SU-DHL-6 (cell line): ENCODE data around the gene FNDC7.

Experiments
- H2AFZ ChIP-seq: fragments of 200-600 bp; sonication (generic); 2 replicates; pipeline ENCODE4 v1.6.1; 2014; ENCODE audit warnings: low read depth, mild to moderate bottlenecking, moderate library complexity, mixed read lengths, antibody characterized with exemption, low read length; ENCODE audit not compliant: severe bottlenecking
- H3F3A ChIP-seq: fragments of 200-600 bp; shearing (Covaris generic); 2 replicates; pipeline ENCODE4 v1.6.0; 2016; ENCODE audit warnings: antibody characterized with exemption, mild to moderate bottlenecking; ENCODE audit not compliant: insufficient read depth
- H3K27ac ChIP-seq: fragments of 200-600 bp; sonication (generic); 2 replicates; pipeline ENCODE4 v1.5.1; 2016; ENCODE audit warnings: low read depth, mild to moderate bottlenecking, low read length, moderate library complexity, mixed read lengths
- H3K27me3 ChIP-seq: fragments of 200-600 bp; sonication (generic), shearing (Covaris generic); 2 replicates; pipeline ENCODE4 v1.6.0; 2014; ENCODE audit warnings: mild to moderate bottlenecking, low read length
- H3K36me3 ChIP-seq: fragments of 200-600 bp; sonication (generic); 2 replicates; pipeline ENCODE4 v1.6.1; 2014; ENCODE audit warnings: mild to moderate bottlenecking, low read length, mixed read lengths
- H3K4me2 ChIP-seq: fragments of 300-600, 200-600 bp; shearing (Covaris generic), sonication (generic); 2 replicates; pipeline ENCODE4 v1.6.0; 2014; ENCODE audit warnings: low read length, low read depth, mild to moderate bottlenecking; ENCODE audit not compliant: poor library complexity, severe bottlenecking
- H3K4me3 ChIP-seq: fragments of 200-600 bp; sonication (generic); 2 replicates; pipeline ENCODE4 v1.5.1; 2014; ENCODE audit warnings: antibody characterized with exemption, low read length, mild to moderate bottlenecking, mixed read lengths; ENCODE audit not compliant: insufficient read depth, poor library complexity, severe bottlenecking
- H3K79me2 ChIP-seq: fragments of 200-600 bp; sonication (generic); 2 replicates; pipeline ENCODE4 v1.6.1; 2014; ENCODE audit warnings: mild to moderate bottlenecking, low read length, moderate library complexity; ENCODE audit not compliant: insufficient read depth
- H3K9ac ChIP-seq: fragments of 200-600 bp; sonication (generic); 2 replicates; pipeline ENCODE4 v1.7.0; 2014; ENCODE audit warnings: mild to moderate bottlenecking, low read length
- H3K9me2 ChIP-seq: fragments of 200-600 bp; sonication (generic); replicated peaks from 2 replicates; pipeline ENCODE4 v1.6.1; 2014; ENCODE audit warnings: low read length; ENCODE audit not compliant: insufficient read depth
- H3K9me3 ChIP-seq: fragments of 200-600 bp; sonication (generic); 2 replicates; pipeline ENCODE4 v1.6.1; 2014; ENCODE audit warnings: low read length, mixed read lengths; ENCODE audit not compliant: insufficient read depth
- H4K20me1 ChIP-seq: fragments of 200-600 bp; sonication (generic); 2 replicates; pipeline ENCODE4 v1.6.1; 2014; ENCODE audit warnings: low read depth, mild to moderate bottlenecking, antibody characterized with exemption, low read length, moderate library complexity, mixed read lengths
- CTCF ChIP-seq: fragments of 200-600 bp; sonication (generic); IDR thresholded peaks from one replicate; pipeline ENCODE4 v1.5.1; 2017; ENCODE audit warnings: antibody characterized with exemption, mild to moderate bottlenecking, low read length, moderate library complexity; ENCODE audit not compliant: insufficient read depth, poor library complexity, severe bottlenecking
- EZH2phosphoT487 ChIP-seq: fragments of 200-600 bp; sonication (generic), shearing (Covaris generic); conservative IDR thresholded peaks from 2 replicates; pipeline ENCODE4 v1.6.1; 2018; ENCODE audit warnings: mild to moderate bottlenecking, antibody characterized with exemption, low read length, moderate library complexity, mixed read lengths

Gene FNDC7

GRCh38 chr1:108712606-108713150, at the start of gene FNDC7:
TSS of gene FNDC7 (plus strand) at chr1:108712908. CDS start at chr1:108712934, 26 bp downstream.
- H3K9me2 ChIP-seq, result no peaks in the 10 kb centered on the region
- H3K9me3 ChIP-seq, result no peaks in the 10 kb centered on the region
- H3F3A ChIP-seq, result no peaks in the 10 kb centered on the region
- TF ChIP-seq EZH2phosphoT487, result no peak
- no peak for TF ChIP-seq CTCF
- no peak within 1 kb of the TSS for H3K27ac ChIP-seq
- H3K4me3 ChIP-seq, result no peak within 1 kb of the TSS
- H3K27me3 ChIP-seq, result no peaks in the 10 kb centered on the region
- H2AFZ ChIP-seq, result no peak within 1 kb of the TSS
- H3K4me2 ChIP-seq, result no peak within 1 kb of the TSS
- H4K20me1 ChIP-seq, result no peaks in the 10 kb centered on the region
- H3K79me2 ChIP-seq, result no peaks in the 10 kb centered on the region
- H3K9ac ChIP-seq, result no peak within 1 kb of the TSS
- H3K36me3 ChIP-seq, result no peaks in the 10 kb centered on the region

- no peak for TF ChIP-seq EZH2phosphoT487
- TF ChIP-seq CTCF, result no peak
- H3K9me3 ChIP-seq, result no peaks in the 10 kb centered on the region
- no peak overlapping the region for H3K4me2 ChIP-seq
- no peaks in the 10 kb centered on the region for H3K36me3 ChIP-seq
- no peak overlapping the region for H2AFZ ChIP-seq
- no peaks in the 10 kb centered on the region for H4K20me1 ChIP-seq
- no peaks in the 10 kb centered on the region for H3K79me2 ChIP-seq
- no peaks in the 10 kb centered on the region for H3K9me2 ChIP-seq
- H3K27ac ChIP-seq, result no peak overlapping the region
- H3F3A ChIP-seq, result no peaks in the 10 kb centered on the region
- no peaks in the 10 kb centered on the region for H3K27me3 ChIP-seq
- no peak overlapping the region for H3K4me3 ChIP-seq
- no peak overlapping the region for H3K9ac ChIP-seq
Measured at GRCh38 chr1:108663074-108663473, 49.6 kb upstream of the FNDC7 start.

- no peak overlapping the region for H2AFZ ChIP-seq
- no peak overlapping the region for H3K4me2 ChIP-seq
- H3K9ac ChIP-seq, result no peak overlapping the region
- no peaks in the 10 kb centered on the region for H3K79me2 ChIP-seq
- TF ChIP-seq CTCF, result no peak
- no peak for TF ChIP-seq EZH2phosphoT487
- no peaks in the 10 kb centered on the region for H3K9me3 ChIP-seq
- H4K20me1 ChIP-seq, result no peaks in the 10 kb centered on the region
- H3K9me2 ChIP-seq, result no peaks in the 10 kb centered on the region
- no peak overlapping the region for H3K4me3 ChIP-seq
- H3K27me3 ChIP-seq, result no peaks in the 10 kb centered on the region
- no peaks in the 10 kb centered on the region for H3K36me3 ChIP-seq
- no peak overlapping the region for H3K27ac ChIP-seq
- no peaks in the 10 kb centered on the region for H3F3A ChIP-seq
Measured at GRCh38 chr1:108664481-108664880, 48.2 kb upstream of the FNDC7 start.
